Kidney epithelial cell (primary cell): ENCODE data around the gene ADGRV1. TPM values are rescaled to one million over a fixed set of nuclear protein-coding genes. Genes with fewer than 3 reads are reported as not detected.

Source experiments
- DNase-seq: peaks from one replicate; pipeline ENCODE4 v3.0.0-alpha.2; 2010; ENCODE audit warnings: low read depth
- H3K27me3 ChIP-seq: 2 replicates; pipeline ENCODE4 v1.6.0; 2011; ENCODE audit warnings: low read length; ENCODE audit not compliant: control insufficient read depth, insufficient read depth
- H3K36me3 ChIP-seq: 2 replicates; pipeline ENCODE4 v1.5.1; 2011; ENCODE audit warnings: low read length; ENCODE audit not compliant: control insufficient read depth, insufficient read depth
- H3K4me3 ChIP-seq: 2 replicates; pipeline ENCODE4 v1.5.1; 2011; ENCODE audit warnings: low read depth, mild to moderate bottlenecking, control low read depth, low read length
- total RNA-seq: library from RNA; depleted of rRNA; stranded (reverse); fragments of >200 nt; gene quantifications from 2 replicates; pipeline ENCODE4 v1.2.3, GENCODE V29; 2015
- TF ChIP-seq, protein P1 (sequence below): IDR thresholded peaks from 2 replicates; pipeline ENCODE4 v1.5.1; 2011; ENCODE audit warnings: mild to moderate bottlenecking, moderate library complexity, low read length, control low read depth, inconsistent platforms; ENCODE audit not compliant: insufficient read depth, poor library complexity, severe bottlenecking

The ADGRV1 gene
- total RNA-seq, 1 donor from 2014 or later: 3.5 TPM

DNA sequence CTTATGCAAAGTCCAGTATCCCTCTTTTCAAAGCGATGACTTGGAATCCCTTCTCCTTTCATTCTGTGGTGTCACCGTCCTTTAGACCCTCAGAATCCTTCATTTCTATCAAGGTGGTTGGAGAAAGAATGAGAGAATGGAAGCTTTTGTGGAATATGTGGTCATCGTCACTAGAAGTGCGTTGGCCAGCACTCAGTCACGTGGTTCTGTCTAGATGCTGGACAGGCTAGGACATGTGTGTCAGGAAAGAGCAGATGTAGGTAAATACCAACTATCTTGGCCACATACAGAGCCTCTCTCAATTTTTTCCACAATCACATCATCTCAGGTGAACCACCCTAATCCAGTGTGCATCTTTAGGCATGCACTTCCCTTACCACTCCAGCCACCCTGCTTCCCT lies 618.5 kb downstream of the ADGRV1 start:
- Histone ChIP-seq H3K36me3 (no peaks in the 10 kb centered on the region), H3K4me3 (no peak overlapping the region), H3K27me3 (no peaks in the 10 kb centered on the region)
- TF ChIP-seq, protein P1, sequence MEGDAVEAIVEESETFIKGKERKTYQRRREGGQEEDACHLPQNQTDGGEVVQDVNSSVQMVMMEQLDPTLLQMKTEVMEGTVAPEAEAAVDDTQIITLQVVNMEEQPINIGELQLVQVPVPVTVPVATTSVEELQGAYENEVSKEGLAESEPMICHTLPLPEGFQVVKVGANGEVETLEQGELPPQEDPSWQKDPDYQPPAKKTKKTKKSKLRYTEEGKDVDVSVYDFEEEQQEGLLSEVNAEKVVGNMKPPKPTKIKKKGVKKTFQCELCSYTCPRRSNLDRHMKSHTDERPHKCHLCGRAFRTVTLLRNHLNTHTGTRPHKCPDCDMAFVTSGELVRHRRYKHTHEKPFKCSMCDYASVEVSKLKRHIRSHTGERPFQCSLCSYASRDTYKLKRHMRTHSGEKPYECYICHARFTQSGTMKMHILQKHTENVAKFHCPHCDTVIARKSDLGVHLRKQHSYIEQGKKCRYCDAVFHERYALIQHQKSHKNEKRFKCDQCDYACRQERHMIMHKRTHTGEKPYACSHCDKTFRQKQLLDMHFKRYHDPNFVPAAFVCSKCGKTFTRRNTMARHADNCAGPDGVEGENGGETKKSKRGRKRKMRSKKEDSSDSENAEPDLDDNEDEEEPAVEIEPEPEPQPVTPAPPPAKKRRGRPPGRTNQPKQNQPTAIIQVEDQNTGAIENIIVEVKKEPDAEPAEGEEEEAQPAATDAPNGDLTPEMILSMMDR: no peak
- DNase-seq: no peak

DNA sequence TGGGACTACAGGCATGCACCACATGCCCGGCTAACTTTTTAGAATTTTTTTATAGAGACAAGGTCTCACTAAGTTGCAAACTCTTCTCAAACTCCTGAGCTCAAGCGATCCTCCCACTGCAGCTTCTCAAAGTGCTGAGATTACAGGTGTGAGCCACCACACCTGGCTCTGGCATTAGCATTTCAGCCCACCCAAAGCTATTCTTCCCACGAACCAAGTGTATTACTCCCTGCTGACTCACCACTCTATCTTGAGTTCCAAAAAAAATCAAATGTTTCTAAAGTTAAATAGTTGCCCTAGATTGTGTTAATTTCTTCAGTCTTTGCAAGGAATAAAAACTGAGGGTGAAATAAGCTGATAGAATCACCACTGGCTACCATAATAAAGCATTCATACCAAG lies 619.0 kb downstream of the ADGRV1 start:
- H3K36me3 ChIP-seq: no peaks in the 10 kb centered on the region
- H3K27me3 ChIP-seq: no peaks in the 10 kb centered on the region
- DNase-seq: no peak
- TF ChIP-seq, protein P1: no peak
- H3K4me3 ChIP-seq: no peak overlapping the region

DNA sequence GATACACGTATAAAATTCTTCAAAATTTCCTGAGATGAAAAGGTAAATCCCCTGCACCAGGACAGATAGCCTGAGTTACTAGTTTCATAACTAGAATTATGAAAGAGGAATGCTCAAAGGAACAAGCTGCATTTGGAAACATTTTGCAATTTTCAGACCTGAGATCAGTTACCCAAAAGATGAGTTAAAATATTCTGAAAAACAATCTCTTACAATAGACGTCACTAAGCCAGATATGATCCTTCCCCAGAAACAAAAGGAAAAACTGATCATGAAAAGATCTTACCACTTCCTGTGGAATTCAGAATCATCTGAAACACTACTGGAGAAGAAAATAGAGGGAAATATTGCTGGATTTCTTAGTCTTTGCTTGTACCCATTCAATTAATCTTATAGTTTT lies 619.9 kb downstream of the ADGRV1 start:
- Histone ChIP-seq H3K36me3 (no peaks in the 10 kb centered on the region), H3K27me3 (no peaks in the 10 kb centered on the region), H3K4me3 (no peak overlapping the region)
- no peak for DNase-seq
- TF ChIP-seq, protein P1: no peak

DNA sequence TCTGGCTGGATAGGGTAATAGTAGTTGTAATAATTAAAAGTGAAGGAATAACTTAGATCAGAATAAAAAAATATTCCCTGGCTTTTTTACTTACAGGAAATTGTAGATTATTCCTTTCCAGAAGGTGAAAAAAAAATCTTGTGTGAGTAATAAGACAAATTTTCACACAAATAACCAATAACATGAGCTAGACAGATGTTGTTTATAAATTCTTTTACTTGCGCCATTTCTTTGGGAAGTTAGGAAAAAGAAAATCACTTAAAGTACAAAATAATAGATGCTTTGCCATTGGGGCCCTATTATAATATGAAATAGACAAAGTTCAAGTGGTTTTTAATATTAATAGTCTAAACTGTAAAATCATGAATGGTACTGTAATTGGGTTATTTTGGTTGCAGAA lies 620.4 kb downstream of the ADGRV1 start:
- no peak for DNase-seq
- H3K36me3 ChIP-seq: no peaks in the 10 kb centered on the region
- H3K27me3 ChIP-seq: no peaks in the 10 kb centered on the region
- TF ChIP-seq, protein P1: no peak
- H3K4me3 ChIP-seq: no peak overlapping the region

DNA sequence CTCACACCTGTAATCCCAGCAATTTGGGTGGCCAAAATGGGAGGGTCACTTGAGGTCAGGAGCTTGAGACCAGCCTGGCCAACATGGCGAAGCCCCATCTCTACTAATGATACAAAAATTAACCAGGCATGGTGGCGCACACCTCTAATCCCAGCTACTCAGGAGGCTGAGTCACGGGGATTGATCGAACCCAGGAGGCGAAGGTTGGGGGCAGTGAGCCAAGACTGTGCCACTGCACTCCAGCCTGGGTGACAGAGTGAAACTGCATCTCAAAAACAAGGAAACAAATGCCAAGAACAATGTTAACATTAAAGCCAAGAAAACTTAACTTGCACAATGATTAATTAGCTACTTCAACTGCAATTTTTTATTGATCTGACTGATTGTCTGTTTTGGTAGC lies 621.9 kb downstream of the ADGRV1 start:
- TF ChIP-seq, protein P1: no peak
- Histone ChIP-seq H3K27me3 (no peaks in the 10 kb centered on the region), H3K36me3 (no peaks in the 10 kb centered on the region), H3K4me3 (no peak overlapping the region)
- no peak for DNase-seq

DNA sequence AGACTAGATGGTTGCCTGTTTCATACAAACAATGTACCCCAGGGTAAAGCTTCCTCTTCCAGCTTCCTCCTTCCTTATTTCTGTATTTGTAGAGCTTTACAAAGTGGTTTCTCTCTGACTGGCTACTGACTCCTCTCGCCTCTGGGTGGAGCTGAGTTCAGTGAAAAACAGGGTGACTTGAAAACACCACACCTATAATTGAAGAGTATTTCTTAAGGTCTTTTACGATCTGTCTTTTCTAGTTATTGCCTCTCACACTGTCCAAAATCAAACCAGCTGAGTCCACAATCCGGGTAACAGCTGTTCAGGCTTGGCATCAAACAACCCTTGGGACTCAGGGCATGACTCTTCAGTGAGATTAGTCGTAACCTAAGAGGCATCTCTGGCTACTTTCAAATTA lies 624.2 kb downstream of the ADGRV1 start:
- TF ChIP-seq, protein P1: no peak
- Histone ChIP-seq H3K27me3 (no peaks in the 10 kb centered on the region), H3K36me3 (no peaks in the 10 kb centered on the region), H3K4me3 (no peak overlapping the region)
- no peak for DNase-seq
